Liver (tissue), 9 donors: ENCODE data around the gene ATG9A. TPM values are rescaled to one million over a fixed set of nuclear protein-coding genes. Genes with fewer than 3 reads are reported as not detected.

Source experiments
- DNase-seq: peaks from one replicate; pipeline ENCODE4 v3.0.0-alpha.2; 2017; ENCODE audit warnings: low spot score
- H3K27ac ChIP-seq, 2 donors: one replicate each; pipeline ENCODE4 v1.7.0; 2013; ENCODE audit warnings: inconsistent platforms in 2 of 2, low read length in 2 of 2, control low read depth in 1 of 2, low read depth in 1 of 2, mild to moderate bottlenecking in 1 of 2
- H3K27me3 ChIP-seq, 4 donors: one replicate each; pipeline versions ENCODE4 v1.6.1 to v1.7.0; 2013; ENCODE audit warnings: low read length in 3 of 4, inconsistent platforms in 1 of 4, mild to moderate bottlenecking in 1 of 4, moderate library complexity in 1 of 4; ENCODE audit not compliant: control insufficient read depth in 4 of 4, insufficient read depth in 4 of 4
- H3K36me3 ChIP-seq, 4 donors: one replicate each; pipeline versions ENCODE4 v1.6.1 to v1.7.0; 2013; ENCODE audit warnings: low read length in 3 of 4, mild to moderate bottlenecking in 3 of 4, low read depth in 1 of 4, moderate library complexity in 1 of 4; ENCODE audit not compliant: control insufficient read depth in 4 of 4, insufficient read depth in 3 of 4
- H3K4me1 ChIP-seq, 4 donors: one replicate each; pipeline versions ENCODE4 v1.6.1 to v1.7.0; 2013; ENCODE audit warnings: low read length in 3 of 4, mild to moderate bottlenecking in 3 of 4, moderate library complexity in 1 of 4; ENCODE audit not compliant: control insufficient read depth in 4 of 4, insufficient read depth in 4 of 4
- H3K4me3 ChIP-seq, 3 donors: one replicate each; pipeline versions ENCODE4 v1.6.1 to v1.7.0; 2013; ENCODE audit warnings: low read length in 3 of 3, control low read depth in 1 of 3, low read depth in 1 of 3, mild to moderate bottlenecking in 1 of 3
- H3K9ac ChIP-seq, 2 donors: one replicate each; pipeline ENCODE4 v1.7.0; 2013; ENCODE audit warnings: low read length in 2 of 2, mild to moderate bottlenecking in 2 of 2, moderate library complexity in 2 of 2, control low read depth in 1 of 2, low read depth in 1 of 2
- H3K9me3 ChIP-seq, 4 donors: one replicate each; pipeline versions ENCODE4 v1.6.1 to v1.7.0; 2013; ENCODE audit warnings: low read length in 3 of 4; ENCODE audit not compliant: control insufficient read depth in 4 of 4
- FOXA1 ChIP-seq: IDR thresholded peaks from 2 replicates; pipeline ENCODE4 v1.6.1; 2016; ENCODE audit warnings: antibody characterized with exemption
- FOXA2 ChIP-seq: IDR thresholded peaks from 2 replicates; pipeline ENCODE4 v1.6.1; 2016; ENCODE audit warnings: antibody characterized with exemption
- GABPA ChIP-seq, 2 donors: IDR thresholded peaks in 1 of 2; conservative IDR thresholded peaks in 1 of 2; 2 replicates each; pipeline ENCODE4 v1.6.1; 2016; ENCODE audit warnings: antibody characterized with exemption in 2 of 2, mild to moderate bottlenecking in 1 of 2, moderate library complexity in 1 of 2
- HNF4G ChIP-seq: IDR thresholded peaks from 2 replicates; pipeline ENCODE4 v1.6.1; 2016; ENCODE audit warnings: antibody characterized with exemption
- JUND ChIP-seq, 2 donors: IDR thresholded peaks; 2 replicates each; pipeline ENCODE4 v1.6.1; 2016; ENCODE audit warnings: antibody characterized with exemption in 2 of 2
- MAX ChIP-seq: IDR thresholded peaks from 2 replicates; pipeline ENCODE4 v1.6.1; 2016; ENCODE audit warnings: antibody characterized with exemption
- NR2F2 ChIP-seq: IDR thresholded peaks from 2 replicates; pipeline ENCODE4 v1.6.1; 2016; ENCODE audit warnings: antibody characterized with exemption
- RAD21 ChIP-seq, 2 donors: IDR thresholded peaks; 2 replicates each; pipeline ENCODE4 v1.6.1; 2016; ENCODE audit warnings: antibody characterized with exemption in 2 of 2, mild to moderate bottlenecking in 2 of 2
- REST ChIP-seq: IDR thresholded peaks from 2 replicates; pipeline ENCODE4 v1.6.1; 2016; ENCODE audit warnings: antibody characterized with exemption, mild to moderate bottlenecking
- RXRA ChIP-seq, 2 donors: IDR thresholded peaks; 2 replicates each; pipeline ENCODE4 v1.6.1; 2017 to 2018; ENCODE audit warnings: antibody characterized with exemption in 2 of 2, mild to moderate bottlenecking in 1 of 2
- TAF1 ChIP-seq: conservative IDR thresholded peaks from 2 replicates; pipeline ENCODE4 v1.6.1; 2016; ENCODE audit warnings: antibody characterized with exemption, mild to moderate bottlenecking
- YY1 ChIP-seq: IDR thresholded peaks from 2 replicates; pipeline ENCODE4 v1.6.1; 2016; ENCODE audit warnings: antibody characterized with exemption, mild to moderate bottlenecking
- WGBS: extraction: QIAGEN DNeasy Blood & Tissue Kit; methylation state at CpG from one replicate; pipeline ENCODE4 v1.1.7; 2013; 5-methylcytosine and 5-hydroxymethylcytosine counted together
- polyA plus RNA-seq, 2 donors: library from polyadenylated mRNA; stranded (reverse) in 1 of 2; unstranded in 1 of 2; fragments of 200-250 nt in 1 of 2; fragments of >200 nt in 1 of 2; fragmentation: Nextera tagmentation in 1 of 2; extraction: Ambion mirVana in 1 of 2; gene quantifications; one replicate each; pipeline versions ENCODE4 v1.2.1 to v1.2.3, GENCODE V29; 2013 to 2015
- total RNA-seq, 2 donors: library from RNA; depleted of rRNA; stranded (reverse); fragments of >200 nt; gene quantifications; one replicate each; pipeline ENCODE4 v1.2.3, GENCODE V29; 2014
- TF ChIP-seq, protein P1 (sequence below): IDR thresholded peaks from 2 replicates; pipeline ENCODE4 v1.6.1; 2016; ENCODE audit warnings: antibody characterized with exemption
- TF ChIP-seq, protein P2 (sequence below): IDR thresholded peaks from 2 replicates; pipeline ENCODE4 v1.6.1; 2016; ENCODE audit warnings: antibody characterized with exemption
- donor health status: healthy.
- donor health status: healthy.
- donor health status: healthy.
- donor health status: healthy.
- donor health status: healthy.

ATG9A gene
- total and polyA plus RNA-seq, 4 donors, result 24.3 to 68.1 (median 37.9) TPM

DNA sequence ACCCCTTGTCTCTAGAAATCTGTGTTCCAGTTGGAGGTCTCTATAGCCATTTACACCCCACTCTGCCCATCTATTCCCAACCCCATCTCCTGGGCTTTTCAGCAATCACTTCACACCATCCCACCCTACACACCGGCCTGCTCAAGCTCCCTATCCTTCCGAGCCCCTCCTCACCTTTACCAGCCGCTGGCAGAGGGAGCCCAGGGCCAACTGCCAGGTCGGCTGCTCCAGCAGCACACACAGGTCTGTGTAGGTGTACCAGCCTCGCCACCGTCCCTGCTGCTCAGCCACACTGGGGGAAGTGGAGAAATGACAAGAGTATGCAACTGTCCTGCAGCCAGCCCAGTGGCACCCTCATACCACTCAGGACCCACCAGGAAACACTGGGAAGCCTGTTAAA, 56.3 kb downstream of the ATG9A start:
- no peak overlapping the region for H3K27ac ChIP-seq
- H3K4me1 ChIP-seq, result peaks cover 4 to 33% (median 22%) of the 10 kb centered on the region in 4 donors

DNA sequence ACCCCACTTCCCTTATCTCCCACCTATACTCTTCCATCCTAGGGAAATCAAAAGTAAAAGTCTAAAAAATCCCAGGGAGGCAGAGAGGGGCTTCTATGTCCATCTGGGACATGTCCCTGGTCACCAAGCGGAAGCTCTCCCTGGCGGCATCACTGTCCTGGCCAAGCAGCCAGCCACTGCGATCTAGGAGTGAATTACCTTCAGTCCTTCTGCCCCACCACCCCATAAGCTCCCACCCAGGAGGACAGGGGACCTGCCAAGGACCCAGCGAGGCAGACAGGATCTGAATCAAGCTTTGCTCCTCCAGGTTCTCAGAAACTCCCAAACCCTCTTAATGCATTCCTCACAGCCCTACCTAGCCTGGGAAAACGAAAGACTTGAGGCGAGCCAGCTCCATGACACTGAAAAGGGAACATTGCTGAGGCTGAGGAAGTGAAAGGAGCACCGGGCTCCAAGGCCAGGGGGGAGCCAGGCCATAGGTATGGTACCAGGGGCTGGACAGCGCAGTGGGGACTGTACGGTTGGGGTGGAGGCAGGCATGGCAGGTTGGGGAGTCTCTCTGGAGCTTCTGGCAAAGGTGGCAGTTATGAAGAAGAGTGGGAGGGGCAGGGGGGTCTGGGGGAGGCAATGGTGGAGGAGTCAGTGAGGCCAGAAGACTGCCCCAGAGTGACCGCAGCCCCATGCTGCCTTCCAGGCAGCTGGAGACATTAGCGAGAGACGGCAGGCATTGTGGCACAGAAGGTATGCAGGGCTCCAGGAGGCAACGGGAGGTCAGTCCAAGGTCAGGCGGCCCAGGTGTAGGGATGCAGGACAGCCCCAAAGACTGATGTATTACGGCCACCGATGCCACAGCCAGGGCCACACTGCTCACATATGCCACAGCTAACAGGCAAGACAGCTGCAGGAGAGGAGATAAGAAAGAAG, 56.9 kb downstream of the ATG9A start:
- Histone ChIP-seq H3K4me3 (no peak overlapping the region), H3K9me3 (no peaks in the 10 kb centered on the region), H3K27ac (no peak overlapping the region), H3K4me1 (peaks cover 4 to 31% (median 22%) of the 10 kb centered on the region in 4 donors), H3K36me3 (peaks cover 0 to 30% (median 24%) of the 10 kb centered on the region in 4 donors), H3K27me3 (no peaks in the 10 kb centered on the region), H3K9ac (no peak overlapping the region)
- DNase-seq, result no peak
- WGBS, result 92% methylated on average over 16 of the region's 16 CpGs
- TF ChIP-seq RAD21 (IDR thresholded peaks at IDR 0.05) (no peak), RXRA (IDR thresholded peaks at IDR 0.05) (no peak), REST (no peak), FOXA2 (no peak), GABPA (IDR thresholded peaks at IDR 0.05 in 1 of 2, conservative IDR thresholded peaks at IDR 0.05 in 1 of 2) (no peak), MAX (no peak), HNF4G (no peak), TAF1 (no peak)
- TF ChIP-seq, protein P1, sequence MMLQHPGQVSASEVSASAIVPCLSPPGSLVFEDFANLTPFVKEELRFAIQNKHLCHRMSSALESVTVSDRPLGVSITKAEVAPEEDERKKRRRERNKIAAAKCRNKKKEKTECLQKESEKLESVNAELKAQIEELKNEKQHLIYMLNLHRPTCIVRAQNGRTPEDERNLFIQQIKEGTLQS, result no peak

More for the DNA sequence above, 56.3 kb downstream of the ATG9A start:
- DNase-seq, result no peak
- 96% methylated on average over 6 of the region's 6 CpGs for WGBS
- Histone ChIP-seq H3K9me3 (no peaks in the 10 kb centered on the region), H3K27me3 (no peaks in the 10 kb centered on the region), H3K36me3 (peaks cover 0 to 30% (median 24%) of the 10 kb centered on the region in 4 donors), H3K9ac (no peak overlapping the region), H3K4me3 (no peak overlapping the region)
- TF ChIP-seq HNF4G, result no peak
- TF ChIP-seq JUND (IDR thresholded peaks at IDR 0.05), result no peak
- no peak for TF ChIP-seq NR2F2
- TF ChIP-seq REST, result no peak
- no peak for TF ChIP-seq MAX
- TF ChIP-seq, protein P1, result no peak
- TF ChIP-seq FOXA2, result no peak
- TF ChIP-seq, protein P2, sequence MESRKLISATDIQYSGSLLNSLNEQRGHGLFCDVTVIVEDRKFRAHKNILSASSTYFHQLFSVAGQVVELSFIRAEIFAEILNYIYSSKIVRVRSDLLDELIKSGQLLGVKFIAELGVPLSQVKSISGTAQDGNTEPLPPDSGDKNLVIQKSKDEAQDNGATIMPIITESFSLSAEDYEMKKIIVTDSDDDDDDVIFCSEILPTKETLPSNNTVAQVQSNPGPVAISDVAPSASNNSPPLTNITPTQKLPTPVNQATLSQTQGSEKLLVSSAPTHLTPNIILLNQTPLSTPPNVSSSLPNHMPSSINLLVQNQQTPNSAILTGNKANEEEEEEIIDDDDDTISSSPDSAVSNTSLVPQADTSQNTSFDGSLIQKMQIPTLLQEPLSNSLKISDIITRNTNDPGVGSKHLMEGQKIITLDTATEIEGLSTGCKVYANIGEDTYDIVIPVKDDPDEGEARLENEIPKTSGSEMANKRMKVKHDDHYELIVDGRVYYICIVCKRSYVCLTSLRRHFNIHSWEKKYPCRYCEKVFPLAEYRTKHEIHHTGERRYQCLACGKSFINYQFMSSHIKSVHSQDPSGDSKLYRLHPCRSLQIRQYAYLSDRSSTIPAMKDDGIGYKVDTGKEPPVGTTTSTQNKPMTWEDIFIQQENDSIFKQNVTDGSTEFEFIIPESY, result no peak
- TF ChIP-seq FOXA1, result no peak
- TF ChIP-seq YY1, result no peak
- TF ChIP-seq GABPA (IDR thresholded peaks at IDR 0.05 in 1 of 2, conservative IDR thresholded peaks at IDR 0.05 in 1 of 2), result no peak
